ENCODE results near the gene PLN.

DNA sequence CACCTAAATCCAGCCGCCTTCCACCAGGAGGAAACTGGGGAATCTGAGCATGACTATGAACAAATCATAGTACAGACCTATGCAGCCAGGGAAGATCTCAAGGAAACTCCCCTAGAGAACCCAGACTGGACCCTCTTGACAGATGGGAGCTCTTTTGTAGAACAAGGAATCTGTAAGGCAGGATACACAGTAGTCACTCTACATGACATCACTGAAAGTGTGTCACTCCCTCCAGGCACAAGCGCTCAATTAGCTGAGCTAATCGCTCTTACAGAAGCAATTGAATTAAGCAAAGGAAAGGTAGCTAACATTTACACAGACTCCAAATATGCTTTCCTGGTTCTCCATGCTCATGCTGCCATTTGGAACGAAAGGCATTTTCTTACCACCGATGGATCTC is 36.8 kb downstream of the PLN start:
- TF ChIP-seq, protein P1, sequence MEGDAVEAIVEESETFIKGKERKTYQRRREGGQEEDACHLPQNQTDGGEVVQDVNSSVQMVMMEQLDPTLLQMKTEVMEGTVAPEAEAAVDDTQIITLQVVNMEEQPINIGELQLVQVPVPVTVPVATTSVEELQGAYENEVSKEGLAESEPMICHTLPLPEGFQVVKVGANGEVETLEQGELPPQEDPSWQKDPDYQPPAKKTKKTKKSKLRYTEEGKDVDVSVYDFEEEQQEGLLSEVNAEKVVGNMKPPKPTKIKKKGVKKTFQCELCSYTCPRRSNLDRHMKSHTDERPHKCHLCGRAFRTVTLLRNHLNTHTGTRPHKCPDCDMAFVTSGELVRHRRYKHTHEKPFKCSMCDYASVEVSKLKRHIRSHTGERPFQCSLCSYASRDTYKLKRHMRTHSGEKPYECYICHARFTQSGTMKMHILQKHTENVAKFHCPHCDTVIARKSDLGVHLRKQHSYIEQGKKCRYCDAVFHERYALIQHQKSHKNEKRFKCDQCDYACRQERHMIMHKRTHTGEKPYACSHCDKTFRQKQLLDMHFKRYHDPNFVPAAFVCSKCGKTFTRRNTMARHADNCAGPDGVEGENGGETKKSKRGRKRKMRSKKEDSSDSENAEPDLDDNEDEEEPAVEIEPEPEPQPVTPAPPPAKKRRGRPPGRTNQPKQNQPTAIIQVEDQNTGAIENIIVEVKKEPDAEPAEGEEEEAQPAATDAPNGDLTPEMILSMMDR (IDR thresholded peaks at IDR 0.05 in 8 of 11, conservative IDR thresholded peaks at IDR 0.05 in 3 of 11) = no peak
- TF ChIP-seq POLR2AphosphoS5 (IDR thresholded peaks at IDR 0.05) = no peak
- TF ChIP-seq POLR2A (IDR thresholded peaks at IDR 0.05) = no peak
